GF-D8 (cell line): ENCODE data around the gene NCKAP5.

Experiments
- DNase-seq: peaks from one replicate; lab custom pipeline; 2025; lab: John Stamatoyannopoulos, UW

The NCKAP5 gene

DNA sequence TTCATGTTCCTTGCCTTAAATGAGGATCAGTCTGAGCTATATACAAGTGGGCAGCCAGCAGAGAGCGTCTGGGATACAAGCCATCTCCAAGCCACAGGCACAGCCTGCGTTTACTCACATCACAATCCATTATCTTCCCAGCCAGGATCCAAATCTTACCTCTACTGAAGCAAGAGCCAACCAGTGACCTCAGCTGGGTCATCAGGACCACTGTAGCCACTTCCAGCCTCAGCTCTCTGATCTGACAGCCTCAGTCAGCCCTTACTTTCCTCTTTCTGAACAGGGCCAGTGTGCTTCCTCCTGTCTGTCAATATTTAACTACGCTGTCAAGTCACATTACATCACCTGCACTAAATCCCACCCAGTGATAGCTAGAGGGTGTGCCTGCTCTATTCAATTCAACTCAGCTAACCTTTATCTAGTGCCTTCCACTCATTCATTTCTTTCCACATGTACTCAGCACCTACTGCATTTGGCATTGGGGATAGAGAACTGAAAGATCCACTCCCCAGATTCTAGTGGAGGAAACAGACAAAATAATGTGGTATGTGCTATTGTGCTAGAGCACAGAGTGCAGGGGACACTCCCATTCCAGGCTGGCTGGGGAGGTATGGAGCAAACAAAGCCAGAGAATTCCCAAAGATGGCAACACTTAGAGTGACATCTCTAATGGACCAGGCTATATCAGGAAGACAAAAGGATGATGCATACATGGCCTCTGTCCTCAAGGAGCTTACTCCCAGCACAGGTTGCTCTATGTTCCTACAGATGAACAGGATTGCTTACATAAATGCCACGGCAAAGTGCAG, 146.5 kb downstream of the NCKAP5 start:
- no peak for DNase-seq

DNA sequence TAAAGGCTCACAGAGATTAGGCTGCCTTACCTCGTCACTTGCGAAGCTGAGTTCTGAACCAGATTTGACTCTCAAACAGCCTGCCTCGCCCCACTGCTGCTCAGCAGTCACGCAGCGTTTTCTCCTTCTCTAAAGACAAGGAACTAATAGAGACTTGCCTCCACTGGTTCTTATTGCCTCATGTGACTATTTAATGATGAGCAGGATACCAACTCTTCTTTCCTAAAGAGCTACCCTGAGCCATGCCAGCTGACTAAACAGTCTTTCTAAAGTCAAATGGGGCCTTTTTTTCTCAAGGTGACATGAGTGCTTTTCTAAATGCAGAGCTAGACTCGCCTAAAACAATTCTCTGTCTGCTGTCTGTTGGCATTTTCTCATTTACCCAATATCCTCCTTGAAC, 147.5 kb downstream of the NCKAP5 start:
- no peak for DNase-seq

DNA sequence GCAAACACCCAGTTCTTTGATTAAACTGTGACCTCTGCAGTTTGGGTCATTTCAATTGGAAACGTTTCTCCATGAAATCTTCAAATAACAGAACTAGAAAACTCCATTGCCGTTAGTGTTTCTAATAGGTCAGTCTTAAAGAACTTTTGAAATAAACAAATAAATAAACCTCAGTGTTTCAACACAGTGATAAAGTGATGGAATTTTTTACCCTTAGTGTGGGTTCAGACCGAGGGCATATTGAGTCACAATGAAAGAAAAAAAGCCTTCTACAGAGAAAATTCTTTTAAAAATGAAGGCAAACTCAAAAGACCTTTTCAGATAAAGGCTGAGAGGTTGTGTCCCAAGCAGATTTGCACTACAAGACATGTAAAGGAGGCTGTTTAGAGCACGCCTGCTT, 149.6 kb downstream of the NCKAP5 start:
- DNase-seq: no peak

DNA sequence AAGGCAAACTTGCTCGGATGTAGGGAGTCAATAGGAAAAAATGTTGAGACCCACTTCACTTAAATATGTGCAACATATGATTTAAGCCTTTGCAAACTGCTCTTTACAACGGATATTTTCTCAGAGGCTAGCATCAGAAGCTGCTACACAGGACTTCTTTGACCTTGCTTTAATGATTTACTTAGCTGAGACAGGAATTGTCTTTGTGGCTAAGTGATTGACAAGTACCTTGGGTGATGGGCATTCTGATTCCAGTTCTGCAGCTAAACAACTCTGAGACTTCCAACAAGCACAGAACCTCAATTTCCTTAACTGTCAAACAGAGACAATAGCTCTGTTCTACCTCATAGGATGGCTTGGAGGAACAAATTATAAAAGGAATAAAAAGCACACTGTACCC, 150.2 kb downstream of the NCKAP5 start:
- no peak for DNase-seq

DNA sequence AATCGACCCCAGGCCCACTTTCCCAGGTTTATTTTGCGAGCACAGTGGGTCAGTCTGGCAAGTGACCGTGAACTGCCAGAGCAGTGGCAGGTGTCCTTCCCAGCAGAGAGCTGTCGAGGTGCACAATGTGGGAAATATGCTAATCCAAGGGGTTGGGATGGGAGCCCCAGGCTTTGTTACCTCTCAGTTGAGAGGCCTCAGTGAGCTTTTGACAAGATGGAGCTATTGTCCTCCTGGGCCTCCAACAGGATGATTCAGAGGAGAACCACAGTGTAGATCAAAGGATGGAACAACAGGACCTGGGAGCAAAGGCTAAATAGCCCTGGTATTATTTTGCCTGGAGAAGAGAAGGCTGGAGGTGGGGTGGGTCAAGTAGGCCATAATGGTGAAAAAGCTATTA, 150.8 kb downstream of the NCKAP5 start:
- DNase-seq: no peak

DNA sequence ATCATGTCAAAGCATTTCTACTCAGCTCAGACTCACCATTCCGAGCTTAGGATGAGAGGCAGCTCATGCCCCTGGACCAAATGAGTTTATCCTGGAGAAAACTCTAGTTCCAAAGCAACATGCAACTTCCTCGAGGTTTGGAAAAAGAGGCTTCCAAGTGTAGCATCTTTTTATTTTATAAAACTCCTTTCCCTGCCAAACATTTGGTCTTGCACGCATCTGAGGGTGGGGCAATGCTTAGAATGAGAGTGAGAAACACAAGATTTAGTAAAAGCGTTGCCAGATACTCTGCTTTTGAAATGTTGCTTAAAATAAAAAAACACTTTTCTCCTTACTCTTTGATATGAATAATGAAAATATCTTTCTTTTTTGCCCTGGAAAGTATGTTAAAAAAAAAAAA, 151.5 kb downstream of the NCKAP5 start:
- DNase-seq: no peak

DNA sequence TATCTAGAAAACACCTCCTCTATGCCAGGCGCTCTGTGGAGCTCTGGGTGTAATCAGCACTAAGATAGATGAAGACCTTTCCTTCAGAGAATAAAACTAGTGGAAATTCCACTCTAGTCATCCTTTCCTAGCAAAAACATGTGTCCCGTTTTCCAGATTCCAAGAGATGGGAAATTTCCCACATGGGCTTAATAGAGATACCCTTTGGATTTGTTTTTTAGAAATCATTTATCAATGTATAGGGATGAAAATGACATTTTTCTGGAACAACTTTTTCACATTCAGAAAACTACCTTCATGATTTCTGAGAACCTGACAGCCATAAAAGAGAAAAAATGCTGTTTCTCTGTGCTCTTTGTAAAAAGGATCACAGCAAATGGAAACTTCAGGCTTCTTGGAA, 152.1 kb downstream of the NCKAP5 start:
- DNase-seq: no peak

DNA sequence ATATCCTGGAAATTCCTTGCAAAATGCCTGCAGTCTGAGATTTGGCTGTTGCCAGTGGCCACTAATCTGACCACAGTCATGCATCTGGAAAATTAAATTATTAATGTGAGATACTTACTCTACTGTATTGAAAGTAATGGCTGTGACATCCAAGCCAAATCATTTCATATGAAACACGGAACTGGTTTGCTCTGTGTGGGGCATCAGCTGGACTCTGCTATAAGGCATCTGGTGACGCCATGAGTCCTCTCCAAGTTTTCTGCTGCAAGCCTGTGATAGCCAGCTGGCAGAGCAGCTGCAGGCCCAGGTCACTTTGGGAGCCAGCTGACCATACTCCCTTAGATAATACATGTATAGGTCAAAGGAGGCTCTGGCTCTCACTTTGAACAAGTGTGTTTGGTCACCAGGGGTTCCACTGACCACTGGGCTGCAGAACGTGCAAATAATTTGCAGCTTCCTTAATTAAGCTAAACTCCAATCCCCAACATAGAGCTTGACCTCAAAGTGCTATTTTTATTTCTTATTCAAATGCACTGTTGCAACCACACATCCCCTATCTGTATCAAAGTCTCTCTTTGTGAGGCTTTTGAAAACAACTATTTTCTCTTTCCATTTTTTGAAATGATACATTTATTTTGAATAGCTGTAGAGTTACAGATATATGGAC, 152.9 kb downstream of the NCKAP5 start:
- DNase-seq: no peak

DNA sequence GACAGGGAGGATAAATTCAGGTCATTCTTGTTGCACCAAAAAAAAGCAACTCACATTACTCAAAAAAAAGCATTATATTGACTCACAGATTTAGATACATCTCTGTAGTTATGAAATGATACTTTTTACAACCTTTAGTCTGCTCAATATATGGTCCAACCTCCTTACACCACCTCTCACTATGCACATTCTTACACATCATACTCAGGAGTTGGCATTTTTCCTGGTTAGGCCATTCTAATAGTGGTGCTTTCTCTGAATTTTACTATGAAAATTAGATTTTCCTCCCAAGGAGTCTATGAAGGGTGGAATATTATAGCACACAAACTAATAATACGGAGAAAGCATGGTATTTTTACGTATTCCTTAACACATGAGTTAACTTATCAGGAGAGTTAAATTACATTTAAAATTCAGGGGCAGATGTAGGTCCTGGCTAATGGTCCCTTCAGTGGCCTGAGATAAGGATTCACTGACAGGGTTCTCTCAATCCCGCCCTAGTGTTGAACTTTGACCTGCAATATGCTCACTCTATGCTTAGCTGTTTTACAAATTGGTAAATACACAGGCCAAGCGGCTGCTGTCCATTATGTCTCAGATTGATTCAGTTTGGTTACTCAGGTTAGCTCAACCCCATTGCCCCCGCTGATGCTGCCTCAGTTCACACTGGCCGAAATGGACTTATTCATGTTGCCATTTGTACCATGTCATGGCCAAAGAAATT, 153.6 kb downstream of the NCKAP5 start:
- no peak for DNase-seq

DNA sequence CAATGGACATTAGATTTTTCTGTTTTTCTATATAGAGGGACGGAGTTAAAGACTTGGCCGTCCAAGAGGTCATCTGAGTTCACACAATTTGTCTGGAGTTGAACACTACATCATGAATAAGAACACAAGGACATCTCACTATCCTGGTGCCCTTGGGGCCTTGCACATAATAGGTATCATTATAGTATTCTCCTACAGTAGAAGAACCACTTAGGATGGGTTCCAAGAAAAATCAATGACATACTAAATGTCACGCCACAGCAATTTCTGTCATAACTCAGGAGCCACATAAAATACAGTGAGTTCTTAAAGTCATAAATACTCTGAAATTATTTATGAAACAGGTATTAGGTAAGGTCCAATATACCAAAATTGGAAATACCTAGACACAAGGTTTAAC, 154.4 kb downstream of the NCKAP5 start:
- DNase-seq: no peak

DNA sequence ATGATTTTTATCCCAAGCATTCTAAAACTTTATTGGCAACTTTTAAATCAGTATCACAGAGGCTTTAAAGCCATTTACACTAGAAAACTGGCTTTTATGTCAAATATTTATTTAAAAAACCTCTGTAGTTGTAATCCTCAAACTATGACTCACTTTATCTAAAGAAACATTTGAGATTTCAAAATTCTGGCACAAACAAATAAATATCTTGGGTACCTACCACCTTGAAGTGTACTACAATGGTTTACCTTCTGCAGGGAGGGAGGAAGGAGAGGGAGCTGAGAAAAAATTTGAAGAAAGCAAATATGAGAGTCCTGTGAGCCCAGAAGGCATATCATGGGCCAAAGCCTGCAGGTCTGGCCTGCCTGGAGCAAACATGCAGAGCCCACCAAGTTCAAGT, 155.6 kb downstream of the NCKAP5 start:
- no peak for DNase-seq

DNA sequence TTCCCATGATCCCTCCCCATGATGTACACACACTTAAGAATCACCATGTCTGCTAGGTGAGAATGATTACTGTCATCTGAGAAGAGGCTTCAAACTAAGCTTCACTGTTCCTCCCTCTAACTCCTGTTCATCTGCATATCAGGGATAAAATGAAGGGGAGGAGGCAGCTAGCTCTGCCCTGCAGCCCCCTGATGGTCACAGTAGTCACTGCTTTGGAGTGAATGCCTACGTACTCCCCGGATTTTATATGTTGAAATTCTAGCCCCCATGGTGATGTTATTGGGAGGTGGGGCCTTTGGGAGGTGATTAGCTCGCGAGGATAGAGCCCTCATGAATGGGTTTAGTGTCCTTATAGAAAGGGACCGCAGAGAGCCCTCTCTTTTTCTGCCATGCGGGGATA, 156.4 kb downstream of the NCKAP5 start:
- no peak for DNase-seq

DNA sequence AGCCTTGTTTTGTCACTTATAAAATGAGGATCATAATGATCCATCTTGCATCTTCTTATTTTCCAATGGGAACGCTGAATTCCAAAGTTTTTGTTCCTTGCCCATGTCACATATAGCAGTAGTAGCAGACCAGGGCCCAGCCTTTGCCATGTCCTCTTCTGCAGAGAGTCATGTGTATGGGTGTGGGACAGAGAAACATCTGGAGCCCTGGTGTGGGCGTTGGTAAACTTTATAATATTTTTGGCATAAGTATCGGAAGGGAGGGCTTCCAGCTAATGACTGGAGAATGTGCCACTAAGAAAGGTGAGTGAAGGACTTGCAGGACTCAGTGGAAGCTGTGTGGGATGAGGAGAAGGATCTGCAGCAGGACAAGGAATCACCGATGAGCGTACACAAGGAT, 157.2 kb downstream of the NCKAP5 start:
- no peak for DNase-seq

DNA sequence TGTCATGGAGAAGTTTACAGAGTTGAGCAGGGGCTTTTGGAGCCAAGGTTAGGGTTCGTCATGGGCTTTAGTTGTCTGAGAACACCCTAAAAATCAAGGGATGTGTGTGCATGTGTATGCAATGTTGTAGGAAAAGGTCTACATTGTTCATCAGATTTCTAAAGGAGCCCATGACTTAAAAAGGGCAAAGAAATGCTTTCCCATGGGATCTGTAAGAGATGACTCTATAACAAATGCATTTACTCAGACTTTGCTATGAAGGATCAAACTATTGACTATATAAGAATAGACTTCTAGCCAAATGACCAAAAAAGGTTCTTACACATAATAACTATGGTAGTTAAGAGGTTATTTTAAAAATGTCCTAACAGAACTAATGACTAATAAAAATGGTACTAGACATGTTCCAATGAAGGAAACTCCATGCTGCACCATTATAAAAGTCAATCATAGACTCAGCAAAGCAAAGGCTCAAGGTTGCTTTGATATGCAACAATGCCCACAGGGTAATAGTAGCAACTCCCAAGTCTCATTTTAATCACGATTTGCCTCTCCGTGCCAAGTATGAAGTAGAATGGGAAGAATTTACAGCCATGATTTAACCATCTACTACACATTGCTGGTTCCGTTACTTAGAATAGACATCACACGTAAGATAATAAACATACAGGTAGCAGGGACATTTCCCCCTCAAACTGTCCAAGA, 158.5 kb downstream of the NCKAP5 start:
- no peak for DNase-seq

DNA sequence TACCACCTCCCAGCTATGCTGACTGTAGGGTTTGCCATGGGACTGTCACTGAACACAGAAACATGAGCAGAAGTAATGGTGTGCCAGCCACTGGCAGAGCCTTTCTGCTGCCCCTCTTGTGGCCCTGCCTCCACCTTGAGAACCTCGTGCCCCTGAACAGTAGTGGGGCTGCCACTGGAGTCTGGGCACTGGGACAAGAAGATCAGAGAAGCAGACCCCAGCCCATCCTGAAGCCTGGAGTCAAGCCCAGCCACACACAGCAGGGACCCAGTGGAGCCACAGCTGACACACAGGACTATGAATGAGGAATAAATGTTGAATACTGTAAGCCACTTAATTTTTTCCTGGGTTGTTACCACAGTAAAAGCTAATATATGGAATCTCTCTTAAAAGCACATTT, 159.6 kb downstream of the NCKAP5 start:
- DNase-seq: no peak

DNA sequence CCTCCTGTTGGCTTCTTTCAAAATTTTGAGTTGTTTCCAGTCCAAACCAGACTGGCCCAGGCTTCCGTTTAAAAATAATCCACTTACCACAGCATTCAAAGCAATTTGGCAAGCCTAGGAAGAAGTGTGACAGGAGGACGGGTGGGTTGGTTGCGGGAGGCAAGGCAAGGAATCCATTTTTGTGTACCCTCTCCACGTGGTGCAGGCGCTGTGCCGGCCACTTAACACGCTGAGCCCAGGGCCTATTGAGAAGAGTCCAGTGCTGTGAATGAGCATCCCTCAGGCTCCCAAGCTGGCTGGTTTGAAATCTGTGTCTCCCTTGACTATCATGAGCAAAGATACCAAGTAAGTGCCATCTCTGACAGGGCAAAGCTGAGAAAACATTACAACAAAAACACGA, 160.9 kb downstream of the NCKAP5 start:
- DNase-seq: no peak

DNA sequence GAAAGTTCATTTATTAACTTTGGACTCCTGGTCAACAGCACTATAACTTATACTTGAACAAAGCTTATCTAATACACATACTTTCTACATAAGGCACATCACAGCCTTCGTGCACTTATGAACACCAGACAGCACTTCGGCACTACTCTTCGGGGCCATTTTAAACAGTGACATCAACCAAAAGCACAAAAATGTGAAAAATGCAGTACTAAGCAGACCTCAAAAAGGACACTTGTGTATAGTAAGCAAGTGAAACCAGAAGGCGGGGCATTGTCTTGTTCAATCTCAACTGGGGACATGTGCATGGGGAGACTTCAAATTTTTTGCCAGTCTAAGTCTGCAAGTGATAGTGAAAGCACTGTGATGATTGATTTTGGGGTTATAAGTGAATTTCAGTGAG, 163.0 kb downstream of the NCKAP5 start:
- no peak for DNase-seq

DNA sequence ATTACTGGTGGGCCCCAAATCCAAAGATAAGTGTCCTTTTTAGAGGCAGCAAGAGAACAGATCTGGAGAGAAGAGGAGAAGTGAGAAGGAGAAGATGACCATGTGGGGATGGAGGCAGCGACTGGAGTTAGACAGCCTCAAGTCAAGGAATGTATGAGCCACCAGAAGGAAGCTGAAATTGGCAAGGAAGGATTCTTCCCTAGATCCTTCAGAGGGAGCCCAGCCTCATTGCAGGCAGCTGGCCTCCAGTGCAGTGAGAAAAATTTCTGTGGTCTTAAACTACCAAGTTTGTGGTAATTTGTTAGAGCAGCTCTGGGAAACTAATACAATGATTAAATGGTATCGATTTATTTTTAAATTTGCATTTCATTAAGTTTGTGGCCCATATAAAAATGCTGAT, 167.9 kb downstream of the NCKAP5 start:
- DNase-seq: no peak

DNA sequence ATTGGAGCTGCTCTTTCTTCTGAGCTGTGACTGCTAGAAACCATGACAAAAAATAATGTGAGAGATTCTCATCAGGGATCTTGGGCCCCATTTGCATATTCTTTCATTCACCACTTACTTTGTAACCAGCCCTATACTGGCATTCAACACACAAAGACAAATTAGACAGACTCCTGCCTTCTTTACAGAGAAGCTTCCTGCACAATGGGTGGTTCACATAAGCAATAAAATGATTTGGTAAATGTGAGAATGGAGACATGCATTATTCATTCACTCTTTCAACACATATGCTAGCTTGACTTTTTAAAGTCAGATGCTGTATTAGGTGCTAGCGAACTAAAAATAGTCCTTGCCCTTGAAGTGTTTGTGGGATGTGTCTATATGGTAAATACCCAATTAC, 174.4 kb downstream of the NCKAP5 start:
- no peak for DNase-seq

DNA sequence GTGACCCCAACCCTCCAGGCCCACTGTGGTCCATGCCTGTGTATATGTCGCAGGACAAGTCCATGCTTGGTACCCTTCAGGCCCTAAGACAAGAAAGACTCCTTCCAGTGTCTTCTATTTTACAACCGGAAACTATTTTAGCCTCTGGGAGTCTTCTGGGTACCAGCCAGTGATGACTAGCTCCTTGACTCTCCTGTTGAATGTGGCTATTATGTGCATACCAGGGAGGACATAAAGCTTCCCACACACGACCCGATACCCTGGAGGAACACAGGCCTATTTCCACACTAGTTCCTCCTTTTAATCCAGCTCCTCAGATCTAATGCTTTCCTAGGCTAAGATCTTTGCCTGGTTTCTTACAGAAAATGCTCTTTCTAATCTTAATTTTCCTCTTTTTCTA, 178.1 kb downstream of the NCKAP5 start:
- DNase-seq: no peak

DNA sequence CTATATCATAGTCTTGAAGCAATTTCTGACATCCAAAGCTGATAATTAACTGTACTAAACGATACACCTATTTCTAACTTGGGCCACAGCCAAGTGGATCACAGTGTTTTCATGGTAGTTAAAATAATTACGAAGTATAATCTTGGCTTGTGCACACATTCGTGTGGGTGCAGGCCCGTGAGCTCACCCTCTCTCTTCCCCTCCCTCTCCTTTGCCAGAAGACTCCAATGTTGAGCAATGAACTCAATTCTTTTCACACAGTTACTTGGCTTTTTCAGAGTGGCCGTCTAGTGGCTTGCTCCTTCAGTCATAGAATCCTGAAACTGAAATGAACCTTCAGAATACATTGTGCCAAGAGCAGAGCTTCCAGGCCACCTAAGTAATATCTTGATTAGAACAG, 178.7 kb downstream of the NCKAP5 start:
- DNase-seq: no peak

DNA sequence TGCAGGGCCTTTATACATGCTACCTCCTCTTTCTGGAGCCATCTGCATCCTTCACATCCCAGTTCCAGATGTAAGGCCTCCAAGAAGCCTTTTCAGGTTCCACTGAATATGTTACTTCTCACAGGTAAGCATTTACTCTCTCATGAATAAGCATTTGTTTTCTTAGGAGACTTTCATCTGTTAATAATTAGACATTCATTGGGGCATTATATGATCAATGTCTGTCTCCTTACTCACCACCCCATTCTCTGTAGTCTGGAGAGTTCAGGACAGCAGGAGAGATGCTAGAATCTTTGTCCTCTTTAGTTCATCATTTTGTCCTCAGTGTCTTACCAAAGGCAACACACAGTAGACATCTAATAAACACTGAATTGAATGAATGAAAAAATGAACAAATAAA, 185.7 kb downstream of the NCKAP5 start:
- no peak for DNase-seq

DNA sequence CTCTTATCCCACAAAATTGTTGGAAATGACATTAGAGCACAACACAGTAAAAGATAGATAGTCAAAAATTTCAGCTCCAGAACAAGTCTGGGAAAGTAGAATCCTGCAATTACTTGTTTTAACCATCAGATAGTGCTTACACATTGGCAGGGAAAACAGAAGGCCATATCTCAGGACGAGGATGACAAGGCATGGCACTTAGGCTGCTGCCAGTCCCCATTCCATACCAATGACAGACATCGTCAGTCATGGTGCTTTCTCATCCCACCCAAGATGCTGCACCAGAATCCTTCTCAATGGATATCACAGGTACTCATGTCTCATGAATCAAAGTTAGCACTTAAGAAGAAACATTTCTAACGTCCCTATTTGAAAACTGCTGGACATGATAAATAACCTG, 187.3 kb downstream of the NCKAP5 start:
- DNase-seq: no peak
